Stomach (tissue), 4 donors: ENCODE data around the gene AMPD3.

Experiments used
- CTCF ChIP-seq, 7 experiments: fragments of 450-650 bp in 4 of 7; fragments of 200-600 bp in 3 of 7; sonication (generic) in 3 of 7; IDR thresholded peaks; one replicate each; pipeline ENCODE4 v1.5.1; 2016 to 2019; ENCODE audit warnings: antibody characterized with exemption in 7 of 7, control low read depth in 2 of 7, mild to moderate bottlenecking in 1 of 7
- POLR2A ChIP-seq, 4 donors: fragments of 450-650 bp; IDR thresholded peaks; one replicate each; pipeline ENCODE4 v1.6.1; 2016; ENCODE audit warnings: antibody characterized with exemption in 4 of 4, control low read depth in 2 of 4, mild to moderate bottlenecking in 1 of 4, moderate library complexity in 1 of 4

- no peak for TF ChIP-seq POLR2A (IDR thresholded peaks at IDR 0.05)
- TF ChIP-seq CTCF (IDR thresholded peaks at IDR 0.05), result no peak
These were observed 77.5 kb downstream of the AMPD3 start for GRCh38 chr11:10532526-10532925.
